GM12875 (cell line): ENCODE data around the gene EIF4A2.
A peak's percentile ranks its signal among the peaks of the same experiment; 100 is the strongest.
"Not testable (repeated sequence)": the region's sequence is repeated elsewhere in the genome, so short reads cannot be mapped to it uniquely, and the experiment has no call there.

Experiments used
- H3K4me3 ChIP-seq: one replicate; pipeline ENCODE4 v1.5.1; 2011; ENCODE audit warnings: low read depth, low read length, control low read depth
- TF ChIP-seq, protein P1 (sequence below): IDR thresholded peaks from 2 replicates; pipeline ENCODE4 v1.5.1; 2011; ENCODE audit warnings: low read depth, mild to moderate bottlenecking, control low read depth, inconsistent platforms, low read length, moderate library complexity, borderline replicate concordance; ENCODE audit not compliant: insufficient read depth

EIF4A2 gene

DNA sequence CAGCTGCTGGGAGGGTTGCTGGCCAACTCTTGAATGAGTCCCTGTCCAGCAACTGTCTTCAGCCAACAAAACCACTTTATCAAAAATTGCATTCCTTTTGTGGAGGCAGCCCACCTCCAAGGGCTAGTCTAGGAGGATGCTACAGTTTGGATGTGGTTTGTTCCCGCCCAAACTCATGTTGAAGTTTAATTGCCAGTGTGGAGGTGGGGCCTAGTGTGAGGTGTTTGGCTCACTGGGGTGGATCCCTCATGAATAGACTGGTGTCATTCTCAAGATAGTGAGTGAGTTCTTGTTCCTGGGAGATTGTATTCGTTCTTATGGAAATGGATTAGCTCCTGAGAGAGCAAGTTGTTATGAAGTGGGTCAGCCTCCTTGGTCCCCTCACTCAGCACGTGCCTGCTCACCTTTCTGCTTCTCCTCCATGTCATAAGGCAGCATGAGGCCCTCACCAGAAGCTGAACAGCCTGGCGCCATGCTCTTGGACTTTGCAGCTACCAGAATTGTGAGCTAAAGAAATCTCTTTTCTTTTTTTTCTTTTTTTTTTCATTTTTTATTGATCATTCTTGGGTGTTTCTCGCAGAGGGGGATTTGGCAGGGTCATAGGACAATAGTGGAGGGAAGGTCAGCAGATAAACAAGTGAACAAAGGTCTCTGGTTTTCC, 27.1 kb downstream of the EIF4A2 start:
- H3K4me3 ChIP-seq, result no peak overlapping the region
- TF ChIP-seq, protein P1, sequence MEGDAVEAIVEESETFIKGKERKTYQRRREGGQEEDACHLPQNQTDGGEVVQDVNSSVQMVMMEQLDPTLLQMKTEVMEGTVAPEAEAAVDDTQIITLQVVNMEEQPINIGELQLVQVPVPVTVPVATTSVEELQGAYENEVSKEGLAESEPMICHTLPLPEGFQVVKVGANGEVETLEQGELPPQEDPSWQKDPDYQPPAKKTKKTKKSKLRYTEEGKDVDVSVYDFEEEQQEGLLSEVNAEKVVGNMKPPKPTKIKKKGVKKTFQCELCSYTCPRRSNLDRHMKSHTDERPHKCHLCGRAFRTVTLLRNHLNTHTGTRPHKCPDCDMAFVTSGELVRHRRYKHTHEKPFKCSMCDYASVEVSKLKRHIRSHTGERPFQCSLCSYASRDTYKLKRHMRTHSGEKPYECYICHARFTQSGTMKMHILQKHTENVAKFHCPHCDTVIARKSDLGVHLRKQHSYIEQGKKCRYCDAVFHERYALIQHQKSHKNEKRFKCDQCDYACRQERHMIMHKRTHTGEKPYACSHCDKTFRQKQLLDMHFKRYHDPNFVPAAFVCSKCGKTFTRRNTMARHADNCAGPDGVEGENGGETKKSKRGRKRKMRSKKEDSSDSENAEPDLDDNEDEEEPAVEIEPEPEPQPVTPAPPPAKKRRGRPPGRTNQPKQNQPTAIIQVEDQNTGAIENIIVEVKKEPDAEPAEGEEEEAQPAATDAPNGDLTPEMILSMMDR, result no peak

DNA sequence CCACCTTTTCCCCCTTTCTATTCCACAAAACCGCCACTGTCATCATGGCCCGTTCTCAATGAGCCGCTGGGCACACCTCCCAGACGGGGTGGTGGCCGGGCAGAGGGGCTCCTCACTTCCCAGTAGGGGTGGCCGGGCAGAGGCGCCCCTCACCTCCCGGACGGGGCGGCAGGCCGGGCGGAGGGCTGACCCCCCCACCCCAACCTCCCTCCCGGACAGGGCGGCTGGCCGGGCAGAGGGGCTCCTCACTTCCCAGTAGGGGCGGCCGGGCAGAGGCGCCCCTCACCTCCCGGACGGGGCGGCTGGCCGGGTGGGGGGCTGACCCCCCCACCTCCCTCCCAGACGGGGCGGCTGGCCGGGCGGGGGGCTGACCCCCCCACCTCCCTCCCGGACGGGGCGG, 27.9 kb downstream of the EIF4A2 start:
- not testable (repeated sequence) for H3K4me3 ChIP-seq

DNA sequence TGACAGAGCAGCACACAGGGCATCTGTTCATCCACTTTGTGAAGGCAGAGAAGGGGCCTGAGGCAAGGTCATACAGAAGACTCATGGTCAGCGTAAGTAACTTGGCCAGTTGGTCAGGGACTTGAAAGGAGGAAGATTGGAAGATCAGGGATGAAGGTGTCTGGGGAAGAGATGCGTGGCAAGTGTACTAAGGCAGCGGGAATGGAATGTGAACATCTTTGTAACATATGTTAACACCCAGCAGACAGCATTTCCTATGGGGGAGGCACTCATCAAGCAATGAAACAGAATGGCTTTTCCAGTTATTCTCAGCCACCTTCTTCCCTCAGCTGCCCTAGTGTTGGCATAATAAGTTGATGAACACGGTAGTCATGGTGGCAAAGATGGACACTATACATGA, 30.7 kb downstream of the EIF4A2 start:
- no peak overlapping the region for H3K4me3 ChIP-seq
- TF ChIP-seq, protein P1, result no peak

DNA sequence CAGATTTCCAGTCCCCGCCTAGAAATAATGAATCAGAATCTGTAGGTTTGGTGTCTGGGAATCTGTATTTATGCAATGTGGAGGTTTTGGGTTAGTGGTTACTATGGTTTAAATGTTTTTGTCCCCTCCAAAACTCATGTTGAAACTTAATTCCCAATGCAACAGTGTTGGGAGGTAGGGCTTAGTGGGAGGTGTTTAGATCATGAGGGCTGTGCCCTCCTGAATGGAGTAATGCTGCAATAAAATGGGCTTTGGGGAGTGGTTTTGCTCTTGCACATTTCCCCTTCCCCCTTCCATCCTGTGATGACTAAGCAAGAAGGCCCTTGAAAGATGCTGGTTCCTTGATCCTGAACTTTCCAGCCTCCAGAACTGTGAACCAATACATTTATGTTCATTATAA, 32.1 kb downstream of the EIF4A2 start:
- no peak overlapping the region for H3K4me3 ChIP-seq
- TF ChIP-seq, protein P1, result no peak

DNA sequence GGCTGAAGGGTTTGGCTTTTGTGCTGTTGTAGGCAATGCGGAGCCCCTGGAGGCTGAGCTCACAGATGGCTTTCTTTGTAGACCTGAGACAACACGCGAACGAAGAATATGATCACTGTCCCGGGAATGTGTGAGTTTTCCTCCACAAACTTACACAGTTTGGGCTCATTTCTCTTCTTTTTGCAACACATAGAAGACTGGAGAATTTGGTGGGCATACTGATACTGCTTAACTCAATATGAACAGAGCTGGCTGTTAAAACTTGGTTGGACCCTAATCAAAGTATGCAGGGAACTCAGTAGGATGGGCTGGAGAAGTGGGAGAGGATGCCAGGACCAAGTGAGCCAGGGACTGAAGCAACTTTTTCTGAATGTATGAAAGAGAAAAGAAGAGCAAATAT, 35.1 kb downstream of the EIF4A2 start:
- H3K4me3 ChIP-seq, result no peak overlapping the region
- TF ChIP-seq, protein P1, result no peak

DNA sequence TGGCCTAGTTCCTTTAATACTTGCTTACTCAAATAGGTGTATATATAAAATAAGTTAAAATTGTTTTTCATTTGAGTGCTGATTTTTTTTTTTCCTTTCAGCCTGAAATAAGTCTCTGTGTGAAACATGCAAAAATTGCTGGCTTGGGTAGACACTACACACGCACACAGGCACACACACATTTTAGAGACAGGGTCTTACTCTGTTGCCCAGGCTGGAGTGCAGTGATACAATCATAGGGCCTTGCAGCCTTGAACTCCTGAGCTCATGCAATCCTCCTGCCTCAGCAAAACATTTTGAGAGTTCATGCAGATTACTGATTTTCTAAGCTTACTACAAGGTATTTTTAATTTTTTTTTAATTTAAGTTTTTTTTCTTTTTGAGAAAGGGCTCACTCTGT, 35.6 kb downstream of the EIF4A2 start:
- TF ChIP-seq, protein P1, result no peak
- no peak overlapping the region for H3K4me3 ChIP-seq

DNA sequence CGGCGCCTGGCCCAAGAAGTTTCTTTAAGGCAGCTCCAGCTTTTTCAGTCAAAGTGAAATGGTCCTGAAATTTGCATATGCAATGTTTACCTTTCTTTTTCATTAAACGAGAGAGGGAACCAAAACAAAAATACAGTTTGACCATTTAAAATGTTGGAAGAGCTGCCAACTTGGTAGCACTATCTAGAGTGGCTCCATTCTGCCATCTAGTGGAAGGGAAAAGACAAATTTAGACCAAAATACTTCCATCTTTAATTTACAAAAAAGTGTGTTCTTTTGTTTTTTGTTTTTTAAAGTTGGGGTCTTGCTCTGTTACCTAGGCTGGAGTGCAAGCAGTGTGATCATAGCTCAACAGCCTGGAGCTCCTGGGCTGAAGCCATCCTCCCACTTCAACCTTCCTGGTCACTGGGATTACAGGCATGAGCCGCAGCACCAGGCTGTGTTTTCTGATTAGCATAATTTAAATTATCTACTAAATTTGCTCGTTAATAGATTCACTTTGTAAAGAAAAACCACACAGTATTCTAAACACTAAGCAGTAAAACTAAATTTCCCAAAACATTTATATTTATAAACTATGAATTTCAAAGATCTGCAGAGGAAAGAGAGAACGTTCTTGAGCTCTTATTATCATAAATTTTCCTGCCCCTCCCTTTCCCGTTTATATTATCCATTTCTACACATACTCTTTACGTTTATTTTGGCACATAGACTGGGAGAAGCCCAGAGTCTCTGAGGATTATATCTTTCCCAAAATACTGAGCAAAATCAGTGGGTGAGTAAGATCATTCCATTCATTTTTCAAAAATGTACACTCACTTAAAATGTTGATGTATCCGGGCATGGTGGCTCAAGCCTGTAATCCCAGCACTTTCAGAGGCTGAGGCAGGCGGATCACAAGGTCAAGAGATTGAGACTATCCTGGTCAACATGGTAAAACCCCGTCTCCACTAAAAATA, 38.3 kb downstream of the EIF4A2 start:
- no peak overlapping the region for H3K4me3 ChIP-seq
- TF ChIP-seq, protein P1, result peak; percentile 44; the same call in 1 of the 2 replicates

DNA sequence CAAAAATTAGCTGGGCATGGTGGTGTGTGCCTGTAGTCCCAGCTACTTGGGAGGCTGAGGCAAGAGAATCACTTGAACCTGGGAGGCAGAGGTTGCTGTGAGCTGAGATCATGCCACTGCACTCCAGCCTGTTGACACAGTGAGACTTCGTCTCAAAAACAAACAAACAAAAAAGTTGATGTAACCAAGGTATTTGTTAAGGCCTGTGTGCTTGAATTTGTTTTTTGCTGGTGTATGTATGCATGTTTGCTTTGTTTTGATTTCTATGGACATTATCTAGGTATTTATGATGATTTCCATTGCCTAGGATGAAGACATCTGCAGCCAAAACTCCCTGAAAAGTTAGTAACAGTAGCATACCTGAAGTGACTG, 39.0 kb downstream of the EIF4A2 start:
- H3K4me3 ChIP-seq, result not testable (repeated sequence)
